NCI-H2227 treated with DMSO at 0.1 percent for 48 hours (cell line): ENCODE data around the gene ATF6B.

ENCODE experiments used
- DNase-seq: peaks from one replicate; lab custom pipeline; 2025; lab: John Stamatoyannopoulos, UW

ATF6B gene

GRCh38 chr6:32127717-32128592 lies at the start of gene ATF6B:
TSS of gene ATF6B (minus strand) at chr6:32128246. CDS start at chr6:32128207, 39 bp downstream.
- DNase-seq: peak; percentile 99

- DNase-seq: no peak
Observed at GRCh38 chr6:32177183-32177787, 49.2 kb upstream of the ATF6B start.

- peak; percentile 57 for DNase-seq
Observed at GRCh38 chr6:32176476-32177182, 48.6 kb upstream of the ATF6B start.

- peak; percentile 94 for DNase-seq
Observed at GRCh38 chr6:32175711-32176475, 47.8 kb upstream of the ATF6B start, which contains the start of gene AGPAT1. TSS of gene AGPAT1 (minus strand) at chr6:32176084. CDS start at chr6:32171496, 4,588 bp downstream.

GRCh38 chr6:32175322-32175710 lies 47.3 kb upstream of the ATF6B start:
- no peak for DNase-seq

- DNase-seq: no peak
Observed at GRCh38 chr6:32174416-32174815, 46.4 kb upstream of the ATF6B start.

- no peak for DNase-seq
Observed at GRCh38 chr6:32173051-32173727, 45.1 kb upstream of the ATF6B start.

- no peak for DNase-seq
Observed at GRCh38 chr6:32171234-32171633, 43.2 kb upstream of the ATF6B start.

GRCh38 chr6:32170294-32170693 lies 42.2 kb upstream of the ATF6B start:
- DNase-seq: no peak

GRCh38 chr6:32168807-32169591 lies 41.0 kb upstream of the ATF6B start:
- DNase-seq: no peak

GRCh38 chr6:32168350-32168749 lies 40.3 kb upstream of the ATF6B start:
- no peak for DNase-seq

- DNase-seq: no peak
Observed at GRCh38 chr6:32167761-32168262, 39.8 kb upstream of the ATF6B start.

GRCh38 chr6:32167154-32167760 lies 39.2 kb upstream of the ATF6B start:
- no peak for DNase-seq

- DNase-seq: no peak
Observed at GRCh38 chr6:32166411-32167061, 38.5 kb upstream of the ATF6B start.

- no peak for DNase-seq
Observed at GRCh38 chr6:32164295-32164694, 36.2 kb upstream of the ATF6B start, which contains the start of gene EGFL8. TSS of gene EGFL8 (plus strand) at chr6:32164595. CDS start at chr6:32166166, 1,571 bp downstream.

GRCh38 chr6:32163559-32164258 lies 35.7 kb upstream of the ATF6B start:
- no peak for DNase-seq

- no peak for DNase-seq
Observed at GRCh38 chr6:32158052-32158451, 30.0 kb upstream of the ATF6B start.

- DNase-seq: no peak
Observed at GRCh38 chr6:32156891-32157290, 28.8 kb upstream of the ATF6B start.
